ENCODE results near the gene HIPK3. TPM values are rescaled to one million over a fixed set of nuclear protein-coding genes. Genes with fewer than 3 reads are reported as not detected.

Gene HIPK3
- total and polyA plus RNA-seq, 4 donors = 17.9 to 189 (median 71.5) TPM

DNA sequence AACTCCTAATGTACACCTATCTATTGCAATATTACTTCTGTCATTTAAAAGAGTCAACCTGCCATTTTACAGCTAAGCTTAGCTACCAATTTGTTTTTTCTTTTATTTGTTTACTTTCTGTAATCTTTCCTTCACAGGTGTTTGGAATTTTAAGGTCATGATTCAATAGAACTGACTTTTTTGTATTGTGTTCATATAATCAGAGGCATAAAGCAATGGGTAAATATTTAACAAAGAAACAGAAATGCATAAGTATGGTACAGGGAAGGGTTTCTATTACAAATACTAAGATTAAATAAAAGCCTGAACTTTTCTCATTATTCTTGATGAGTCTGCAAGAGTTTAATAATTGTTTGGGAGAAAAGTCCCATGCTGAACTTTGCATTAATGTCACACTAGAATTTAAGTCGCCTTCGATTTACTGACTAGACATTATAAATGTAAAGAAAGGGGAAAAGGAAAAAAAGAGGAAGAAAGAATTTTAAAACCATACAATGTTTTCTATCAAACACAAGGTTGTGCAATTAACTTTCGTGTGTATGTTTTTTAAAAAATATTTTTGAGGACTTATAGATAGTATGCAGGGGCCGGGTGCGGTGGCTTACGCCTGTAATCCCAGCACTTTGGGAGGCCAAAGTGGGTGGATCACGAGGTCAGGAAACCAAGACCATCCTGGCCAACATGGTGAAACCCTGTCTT is 35.0 kb upstream of the HIPK3 start:
- ATAC-seq (ENCODE audit: insufficient read depth, low FRiP score) (no peak), DNase-seq (no peak)
- Histone ChIP-seq H3K9ac (ENCODE audit: insufficient read depth in 1 of 2, low read length in 2 of 2) (no peak overlapping the region), H3K27ac (ENCODE audit: low read depth in 1 of 2, low read length in 1 of 2) (no peak overlapping the region), H3K4me1 (ENCODE audit: control insufficient read depth in 5 of 5, insufficient read depth in 5 of 5, low read length in 5 of 5) (no peaks in the 10 kb centered on the region), H3K27me3 (ENCODE audit: control insufficient read depth in 3 of 3, insufficient read depth in 3 of 3, low read length in 2 of 3) (no peaks in the 10 kb centered on the region), H3K9me3 (ENCODE audit: control insufficient read depth in 4 of 4, insufficient read depth in 3 of 4, low read length in 3 of 4) (no peaks in the 10 kb centered on the region), H3K36me3 (ENCODE audit: control insufficient read depth in 4 of 4, insufficient read depth in 4 of 4, low read length in 4 of 4) (no peaks in the 10 kb centered on the region), H3K4me3 (no peak overlapping the region)
- 35 to 79% methylated on average over 7 of the region's 7 CpGs for WGBS, 2 donors
- TF ChIP-seq, protein P1, sequence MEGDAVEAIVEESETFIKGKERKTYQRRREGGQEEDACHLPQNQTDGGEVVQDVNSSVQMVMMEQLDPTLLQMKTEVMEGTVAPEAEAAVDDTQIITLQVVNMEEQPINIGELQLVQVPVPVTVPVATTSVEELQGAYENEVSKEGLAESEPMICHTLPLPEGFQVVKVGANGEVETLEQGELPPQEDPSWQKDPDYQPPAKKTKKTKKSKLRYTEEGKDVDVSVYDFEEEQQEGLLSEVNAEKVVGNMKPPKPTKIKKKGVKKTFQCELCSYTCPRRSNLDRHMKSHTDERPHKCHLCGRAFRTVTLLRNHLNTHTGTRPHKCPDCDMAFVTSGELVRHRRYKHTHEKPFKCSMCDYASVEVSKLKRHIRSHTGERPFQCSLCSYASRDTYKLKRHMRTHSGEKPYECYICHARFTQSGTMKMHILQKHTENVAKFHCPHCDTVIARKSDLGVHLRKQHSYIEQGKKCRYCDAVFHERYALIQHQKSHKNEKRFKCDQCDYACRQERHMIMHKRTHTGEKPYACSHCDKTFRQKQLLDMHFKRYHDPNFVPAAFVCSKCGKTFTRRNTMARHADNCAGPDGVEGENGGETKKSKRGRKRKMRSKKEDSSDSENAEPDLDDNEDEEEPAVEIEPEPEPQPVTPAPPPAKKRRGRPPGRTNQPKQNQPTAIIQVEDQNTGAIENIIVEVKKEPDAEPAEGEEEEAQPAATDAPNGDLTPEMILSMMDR (IDR thresholded peaks at IDR 0.05; ENCODE audit: control extremely low read depth, extremely low read depth) = no peak

DNA sequence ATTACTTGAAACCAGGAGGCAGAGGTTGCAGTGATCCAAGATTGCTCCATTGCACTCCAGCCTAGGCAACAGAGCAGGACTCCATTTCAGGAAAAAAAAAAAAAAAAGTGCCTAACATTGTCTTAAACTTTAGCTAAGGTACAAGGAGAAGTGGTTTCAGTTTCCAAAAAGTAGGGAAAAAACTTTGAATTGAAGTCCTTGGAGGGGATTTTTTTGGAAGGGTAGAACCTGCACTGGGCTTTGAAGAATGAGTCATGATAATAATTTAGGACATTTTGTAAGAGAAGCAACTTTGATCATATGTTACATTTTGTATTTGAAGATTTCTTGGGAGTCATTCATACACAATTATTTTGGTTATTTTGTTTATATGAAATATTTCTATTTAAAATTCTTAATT is 31.8 kb upstream of the HIPK3 start:
- no peaks in the 10 kb centered on the region for H3K4me1 ChIP-seq (ENCODE audit: control insufficient read depth in 5 of 5, insufficient read depth in 5 of 5, low read length in 5 of 5)
- no peak for DNase-seq
- no peak overlapping the region for H3K9ac ChIP-seq (ENCODE audit: insufficient read depth in 1 of 2, low read length in 2 of 2)
- ATAC-seq (ENCODE audit: insufficient read depth, low FRiP score) = no peak
- TF ChIP-seq, protein P1 (IDR thresholded peaks at IDR 0.05; ENCODE audit: control extremely low read depth, extremely low read depth) = no peak
- H3K36me3 ChIP-seq (ENCODE audit: control insufficient read depth in 4 of 4, insufficient read depth in 4 of 4, low read length in 4 of 4) = no peaks in the 10 kb centered on the region
- H3K27ac ChIP-seq (ENCODE audit: low read depth in 1 of 2, low read length in 1 of 2) = no peak overlapping the region
- no peak overlapping the region for H3K4me3 ChIP-seq
- H3K27me3 ChIP-seq (ENCODE audit: control insufficient read depth in 3 of 3, insufficient read depth in 3 of 3, low read length in 2 of 3) = no peaks in the 10 kb centered on the region
- H3K9me3 ChIP-seq (ENCODE audit: control insufficient read depth in 4 of 4, insufficient read depth in 3 of 4, low read length in 3 of 4) = no peaks in the 10 kb centered on the region

DNA sequence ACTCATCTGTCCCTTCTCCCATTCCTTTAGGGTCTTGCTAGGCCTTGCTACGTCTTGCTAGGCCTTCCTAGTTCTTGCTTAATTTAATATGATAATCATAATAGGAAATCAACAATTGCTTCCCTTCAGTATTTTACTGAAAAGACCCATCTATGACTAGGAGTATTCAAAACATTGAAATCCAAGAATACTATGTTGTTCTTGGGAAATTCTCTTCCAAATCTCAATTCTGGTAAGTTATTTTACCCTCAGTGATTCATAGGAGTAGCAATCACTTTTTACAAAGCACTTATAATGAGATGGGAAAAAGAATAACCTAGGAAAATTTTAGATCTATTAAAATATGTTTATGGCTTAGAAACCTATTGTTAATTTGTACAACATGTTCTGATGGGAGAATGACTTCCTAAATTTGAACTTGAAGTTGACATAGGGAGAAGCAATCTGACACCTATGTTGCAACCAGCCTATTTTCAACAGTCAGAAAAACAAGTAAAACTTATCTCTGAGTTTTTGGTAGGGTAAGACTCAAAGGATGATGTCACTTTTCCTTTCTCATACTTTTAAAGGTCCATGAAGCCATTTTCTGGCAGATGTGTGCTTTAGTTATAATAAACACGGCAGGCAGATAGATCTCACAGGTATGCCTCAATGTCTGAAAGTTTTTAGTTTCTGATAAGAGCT is 29.5 kb upstream of the HIPK3 start:
- Histone ChIP-seq H3K9ac (ENCODE audit: insufficient read depth in 1 of 2, low read length in 2 of 2) (no peak overlapping the region), H3K27ac (ENCODE audit: low read depth in 1 of 2, low read length in 1 of 2) (no peak overlapping the region)
- ATAC-seq (ENCODE audit: insufficient read depth, low FRiP score) = no peak

More for the DNA sequence above, 29.5 kb upstream of the HIPK3 start:
- H3K4me1 ChIP-seq (ENCODE audit: control insufficient read depth in 5 of 5, insufficient read depth in 5 of 5, low read length in 5 of 5) = no peaks in the 10 kb centered on the region
- peak in 1 of 3 donors; percentile 34 for DNase-seq
- no peaks in the 10 kb centered on the region for H3K36me3 ChIP-seq (ENCODE audit: control insufficient read depth in 4 of 4, insufficient read depth in 4 of 4, low read length in 4 of 4)
- H3K4me3 ChIP-seq = no peak overlapping the region
- no peaks in the 10 kb centered on the region for H3K27me3 ChIP-seq (ENCODE audit: control insufficient read depth in 3 of 3, insufficient read depth in 3 of 3, low read length in 2 of 3)
- H3K9me3 ChIP-seq (ENCODE audit: control insufficient read depth in 4 of 4, insufficient read depth in 3 of 4, low read length in 3 of 4) = no peaks in the 10 kb centered on the region
- 72 to 78% methylated on average over 2 of the region's 2 CpGs for WGBS, 2 donors
- TF ChIP-seq, protein P1 (IDR thresholded peaks at IDR 0.05; ENCODE audit: control extremely low read depth, extremely low read depth) = no peak

Data from lung (tissue), 12 donors.